HEK293 (cell line): ENCODE results near the gene ASB10.

Experiments used
- GLIS1 ChIP-seq: fragments of 450-650 bp; formaldehyde crosslinking; IDR thresholded peaks from 2 replicates; pipeline ENCODE4 v1.5.1; 2016; ENCODE audit warnings: missing biosample characterization, missing genetic modification characterization
- SP2 ChIP-seq: fragments of 450-650 bp; formaldehyde crosslinking; IDR thresholded peaks from 2 replicates; pipeline ENCODE4 v1.5.1; 2016; ENCODE audit warnings: missing biosample characterization, missing genetic modification characterization
- YY1 ChIP-seq: fragments of 450-650 bp; formaldehyde crosslinking; IDR thresholded peaks from 2 replicates; pipeline ENCODE4 v1.5.1; 2018; ENCODE audit warnings: missing biosample characterization, missing genetic modification characterization
- ZNF2 ChIP-seq: fragments of 450-650 bp; formaldehyde crosslinking; IDR thresholded peaks from 2 replicates; pipeline ENCODE4 v1.5.1; 2016; ENCODE audit warnings: missing biosample characterization, missing genetic modification characterization
- ZNF248 ChIP-seq: fragments of 450-650 bp; formaldehyde crosslinking; IDR thresholded peaks from 2 replicates; pipeline ENCODE4 v1.5.1; 2017; ENCODE audit warnings: missing biosample characterization, missing genetic modification characterization
- ZNF311 ChIP-seq: fragments of 450-650 bp; formaldehyde crosslinking; IDR thresholded peaks from 2 replicates; pipeline ENCODE4 v1.5.1; 2017; ENCODE audit warnings: missing biosample characterization, missing genetic modification characterization, borderline replicate concordance
- ZNF76 ChIP-seq: fragments of 450-650 bp; formaldehyde crosslinking; IDR thresholded peaks from 2 replicates; pipeline ENCODE4; 2016; ENCODE audit warnings: low read depth, missing biosample characterization, missing genetic modification characterization, borderline replicate concordance
- ZSCAN23 ChIP-seq: fragments of 450-650 bp; formaldehyde crosslinking; IDR thresholded peaks from 2 replicates; pipeline ENCODE4 v1.5.1; 2016; ENCODE audit warnings: missing biosample characterization, missing genetic modification characterization
- ZXDB ChIP-seq: fragments of 450-650 bp; formaldehyde crosslinking; IDR thresholded peaks from 2 replicates; pipeline ENCODE4 v1.5.1; 2016; ENCODE audit warnings: missing biosample characterization, missing genetic modification characterization
- TF ChIP-seq, protein P1 (sequence below): fragments of 450-650 bp; formaldehyde crosslinking; IDR thresholded peaks from 2 replicates; pipeline ENCODE4 v1.5.1; 2017; ENCODE audit warnings: missing biosample characterization, missing genetic modification characterization
- TF ChIP-seq, protein P2 (sequence below): sonication (generic); formaldehyde crosslinking; IDR thresholded peaks from 2 replicates; pipeline ENCODE4 v1.8.1; 2022; ENCODE audit warnings: mild to moderate bottlenecking, moderate library complexity, missing genetic modification reagents
- TF ChIP-seq, protein P3 (sequence below): fragments of 450-650 bp; formaldehyde crosslinking; IDR thresholded peaks from 2 replicates; pipeline ENCODE4 v1.5.1; 2017; ENCODE audit warnings: missing biosample characterization, missing genetic modification characterization
- TF ChIP-seq, protein P4 (sequence below): fragments of 450-650 bp; formaldehyde crosslinking; IDR thresholded peaks from 2 replicates; pipeline ENCODE4 v1.5.1; 2016; ENCODE audit warnings: missing biosample characterization, missing genetic modification characterization
- TF ChIP-seq, protein P5 (sequence below): fragments of 450-650 bp; formaldehyde crosslinking; conservative IDR thresholded peaks from 2 replicates; pipeline ENCODE4 v1.5.1; 2016; ENCODE audit warnings: low read depth, missing biosample characterization, missing genetic modification characterization
- TF ChIP-seq, protein P6 (sequence below): fragments of 450-650 bp; formaldehyde crosslinking; IDR thresholded peaks from 2 replicates; pipeline ENCODE4 v1.5.1; 2016; ENCODE audit warnings: missing biosample characterization, missing genetic modification characterization, borderline replicate concordance
- TF ChIP-seq, protein P7 (sequence below): fragments of 450-650 bp; formaldehyde crosslinking; optimal IDR thresholded peaks from 2 replicates; pipeline ENCODE3; 2016; ENCODE audit warnings: missing biosample characterization, mild to moderate bottlenecking, missing genetic modification characterization
- TF ChIP-seq, protein P8 (sequence below): IDR thresholded peaks from 2 replicates; pipeline ENCODE4 v1.6.1; 2011; ENCODE audit warnings: mild to moderate bottlenecking, low read depth, low read length, borderline replicate concordance

Gene ASB10

DNA sequence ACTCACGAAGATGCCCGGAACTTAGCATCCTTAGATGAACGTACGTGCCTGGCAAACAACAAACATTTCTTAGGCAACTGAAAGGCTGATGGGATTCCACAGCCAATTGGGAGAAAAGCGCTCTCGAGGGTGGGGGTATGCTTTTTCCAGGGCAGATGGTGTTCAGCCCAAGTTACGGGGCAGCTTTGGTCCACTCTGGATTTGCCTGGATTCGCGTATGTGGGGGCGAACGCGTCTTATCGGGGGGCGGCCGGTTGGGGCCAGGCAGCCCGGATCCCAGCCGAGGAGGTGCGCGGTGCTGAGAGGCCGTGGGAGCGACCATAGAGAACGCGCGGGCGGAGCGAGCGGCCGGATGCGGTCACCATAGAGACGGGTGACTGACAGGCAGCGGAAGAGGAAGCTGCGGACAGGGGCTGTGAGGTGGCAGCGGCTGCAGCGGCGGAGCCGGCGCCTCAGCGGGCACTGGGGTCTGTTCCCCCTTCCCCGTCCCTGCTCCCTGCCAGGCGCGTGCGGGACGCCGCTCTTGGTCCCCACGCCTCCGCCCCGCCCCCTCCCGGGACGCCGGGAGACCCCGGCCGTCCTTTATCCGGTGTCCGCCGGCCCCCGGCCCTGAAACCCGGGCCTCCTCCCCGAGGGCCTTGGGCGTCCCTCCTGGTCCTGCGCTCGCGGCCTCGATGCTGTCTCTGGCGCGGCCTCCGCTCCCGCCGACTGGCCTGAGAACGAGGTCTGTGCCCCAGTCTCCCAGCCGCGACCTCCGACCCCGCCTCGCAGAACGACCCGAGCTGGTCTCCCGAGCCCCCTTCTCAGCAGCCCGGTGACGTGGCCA is 45.3 kb upstream of the ASB10 start, which contains the start of gene CHPF2 (continued):
- TF ChIP-seq, protein P1, sequence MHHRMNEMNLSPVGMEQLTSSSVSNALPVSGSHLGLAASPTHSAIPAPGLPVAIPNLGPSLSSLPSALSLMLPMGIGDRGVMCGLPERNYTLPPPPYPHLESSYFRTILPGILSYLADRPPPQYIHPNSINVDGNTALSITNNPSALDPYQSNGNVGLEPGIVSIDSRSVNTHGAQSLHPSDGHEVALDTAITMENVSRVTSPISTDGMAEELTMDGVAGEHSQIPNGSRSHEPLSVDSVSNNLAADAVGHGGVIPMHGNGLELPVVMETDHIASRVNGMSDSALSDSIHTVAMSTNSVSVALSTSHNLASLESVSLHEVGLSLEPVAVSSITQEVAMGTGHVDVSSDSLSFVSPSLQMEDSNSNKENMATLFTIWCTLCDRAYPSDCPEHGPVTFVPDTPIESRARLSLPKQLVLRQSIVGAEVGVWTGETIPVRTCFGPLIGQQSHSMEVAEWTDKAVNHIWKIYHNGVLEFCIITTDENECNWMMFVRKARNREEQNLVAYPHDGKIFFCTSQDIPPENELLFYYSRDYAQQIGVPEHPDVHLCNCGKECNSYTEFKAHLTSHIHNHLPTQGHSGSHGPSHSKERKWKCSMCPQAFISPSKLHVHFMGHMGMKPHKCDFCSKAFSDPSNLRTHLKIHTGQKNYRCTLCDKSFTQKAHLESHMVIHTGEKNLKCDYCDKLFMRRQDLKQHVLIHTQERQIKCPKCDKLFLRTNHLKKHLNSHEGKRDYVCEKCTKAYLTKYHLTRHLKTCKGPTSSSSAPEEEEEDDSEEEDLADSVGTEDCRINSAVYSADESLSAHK (tag by site-specific recombination), result no peak
- TF ChIP-seq ZXDB (tag by site-specific recombination), result peak; percentile 73
- no peak for TF ChIP-seq ZNF311 (tag by site-specific recombination)
- no peak for TF ChIP-seq YY1 (tag by site-specific recombination)
- TF ChIP-seq, protein P2, sequence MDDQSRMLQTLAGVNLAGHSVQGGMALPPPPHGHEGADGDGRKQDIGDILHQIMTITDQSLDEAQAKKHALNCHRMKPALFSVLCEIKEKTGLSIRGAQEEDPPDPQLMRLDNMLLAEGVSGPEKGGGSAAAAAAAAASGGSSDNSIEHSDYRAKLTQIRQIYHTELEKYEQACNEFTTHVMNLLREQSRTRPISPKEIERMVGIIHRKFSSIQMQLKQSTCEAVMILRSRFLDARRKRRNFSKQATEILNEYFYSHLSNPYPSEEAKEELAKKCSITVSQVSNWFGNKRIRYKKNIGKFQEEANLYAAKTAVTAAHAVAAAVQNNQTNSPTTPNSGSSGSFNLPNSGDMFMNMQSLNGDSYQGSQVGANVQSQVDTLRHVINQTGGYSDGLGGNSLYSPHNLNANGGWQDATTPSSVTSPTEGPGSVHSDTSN (CRISPR knock-in tag), result peak; percentile 98
- TF ChIP-seq ZNF248 (tag by site-specific recombination), result no peak
- TF ChIP-seq, protein P3, sequence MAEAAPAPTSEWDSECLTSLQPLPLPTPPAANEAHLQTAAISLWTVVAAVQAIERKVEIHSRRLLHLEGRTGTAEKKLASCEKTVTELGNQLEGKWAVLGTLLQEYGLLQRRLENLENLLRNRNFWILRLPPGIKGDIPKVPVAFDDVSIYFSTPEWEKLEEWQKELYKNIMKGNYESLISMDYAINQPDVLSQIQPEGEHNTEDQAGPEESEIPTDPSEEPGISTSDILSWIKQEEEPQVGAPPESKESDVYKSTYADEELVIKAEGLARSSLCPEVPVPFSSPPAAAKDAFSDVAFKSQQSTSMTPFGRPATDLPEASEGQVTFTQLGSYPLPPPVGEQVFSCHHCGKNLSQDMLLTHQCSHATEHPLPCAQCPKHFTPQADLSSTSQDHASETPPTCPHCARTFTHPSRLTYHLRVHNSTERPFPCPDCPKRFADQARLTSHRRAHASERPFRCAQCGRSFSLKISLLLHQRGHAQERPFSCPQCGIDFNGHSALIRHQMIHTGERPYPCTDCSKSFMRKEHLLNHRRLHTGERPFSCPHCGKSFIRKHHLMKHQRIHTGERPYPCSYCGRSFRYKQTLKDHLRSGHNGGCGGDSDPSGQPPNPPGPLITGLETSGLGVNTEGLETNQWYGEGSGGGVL (tag by site-specific recombination), result 0 out of 2 replicates have a peak, but pooled peaks have one; percentile 5
- TF ChIP-seq, protein P4, sequence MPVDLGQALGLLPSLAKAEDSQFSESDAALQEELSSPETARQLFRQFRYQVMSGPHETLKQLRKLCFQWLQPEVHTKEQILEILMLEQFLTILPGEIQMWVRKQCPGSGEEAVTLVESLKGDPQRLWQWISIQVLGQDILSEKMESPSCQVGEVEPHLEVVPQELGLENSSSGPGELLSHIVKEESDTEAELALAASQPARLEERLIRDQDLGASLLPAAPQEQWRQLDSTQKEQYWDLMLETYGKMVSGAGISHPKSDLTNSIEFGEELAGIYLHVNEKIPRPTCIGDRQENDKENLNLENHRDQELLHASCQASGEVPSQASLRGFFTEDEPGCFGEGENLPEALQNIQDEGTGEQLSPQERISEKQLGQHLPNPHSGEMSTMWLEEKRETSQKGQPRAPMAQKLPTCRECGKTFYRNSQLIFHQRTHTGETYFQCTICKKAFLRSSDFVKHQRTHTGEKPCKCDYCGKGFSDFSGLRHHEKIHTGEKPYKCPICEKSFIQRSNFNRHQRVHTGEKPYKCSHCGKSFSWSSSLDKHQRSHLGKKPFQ, result no peak
- TF ChIP-seq, protein P5, sequence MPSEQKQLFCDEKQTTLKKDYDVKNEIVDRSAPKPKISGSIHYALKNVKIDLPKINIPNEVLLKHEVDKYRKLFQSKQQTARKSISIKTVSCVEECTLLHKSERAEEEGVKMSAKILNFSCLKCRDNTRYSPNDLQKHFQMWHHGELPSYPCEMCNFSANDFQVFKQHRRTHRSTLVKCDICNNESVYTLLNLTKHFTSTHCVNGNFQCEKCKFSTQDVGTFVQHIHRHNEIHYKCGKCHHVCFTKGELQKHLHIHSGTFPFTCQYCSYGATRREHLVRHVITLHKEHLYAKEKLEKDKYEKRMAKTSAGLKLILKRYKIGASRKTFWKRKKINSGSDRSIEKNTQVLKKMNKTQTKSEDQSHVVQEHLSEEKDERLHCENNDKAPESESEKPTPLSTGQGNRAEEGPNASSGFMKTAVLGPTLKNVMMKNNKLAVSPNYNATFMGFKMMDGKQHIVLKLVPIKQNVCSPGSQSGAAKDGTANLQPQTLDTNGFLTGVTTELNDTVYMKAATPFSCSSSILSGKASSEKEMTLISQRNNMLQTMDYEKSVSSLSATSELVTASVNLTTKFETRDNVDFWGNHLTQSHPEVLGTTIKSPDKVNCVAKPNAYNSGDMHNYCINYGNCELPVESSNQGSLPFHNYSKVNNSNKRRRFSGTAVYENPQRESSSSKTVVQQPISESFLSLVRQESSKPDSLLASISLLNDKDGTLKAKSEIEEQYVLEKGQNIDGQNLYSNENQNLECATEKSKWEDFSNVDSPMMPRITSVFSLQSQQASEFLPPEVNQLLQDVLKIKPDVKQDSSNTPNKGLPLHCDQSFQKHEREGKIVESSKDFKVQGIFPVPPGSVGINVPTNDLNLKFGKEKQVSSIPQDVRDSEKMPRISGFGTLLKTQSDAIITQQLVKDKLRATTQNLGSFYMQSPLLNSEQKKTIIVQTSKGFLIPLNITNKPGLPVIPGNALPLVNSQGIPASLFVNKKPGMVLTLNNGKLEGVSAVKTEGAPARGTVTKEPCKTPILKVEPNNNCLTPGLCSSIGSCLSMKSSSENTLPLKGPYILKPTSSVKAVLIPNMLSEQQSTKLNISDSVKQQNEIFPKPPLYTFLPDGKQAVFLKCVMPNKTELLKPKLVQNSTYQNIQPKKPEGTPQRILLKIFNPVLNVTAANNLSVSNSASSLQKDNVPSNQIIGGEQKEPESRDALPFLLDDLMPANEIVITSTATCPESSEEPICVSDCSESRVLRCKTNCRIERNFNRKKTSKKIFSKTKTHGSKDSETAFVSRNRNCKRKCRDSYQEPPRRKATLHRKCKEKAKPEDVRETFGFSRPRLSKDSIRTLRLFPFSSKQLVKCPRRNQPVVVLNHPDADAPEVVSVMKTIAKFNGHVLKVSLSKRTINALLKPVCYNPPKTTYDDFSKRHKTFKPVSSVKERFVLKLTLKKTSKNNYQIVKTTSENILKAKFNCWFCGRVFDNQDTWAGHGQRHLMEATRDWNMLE (tag by site-specific recombination), result peak; percentile 53
- TF ChIP-seq, protein P6, sequence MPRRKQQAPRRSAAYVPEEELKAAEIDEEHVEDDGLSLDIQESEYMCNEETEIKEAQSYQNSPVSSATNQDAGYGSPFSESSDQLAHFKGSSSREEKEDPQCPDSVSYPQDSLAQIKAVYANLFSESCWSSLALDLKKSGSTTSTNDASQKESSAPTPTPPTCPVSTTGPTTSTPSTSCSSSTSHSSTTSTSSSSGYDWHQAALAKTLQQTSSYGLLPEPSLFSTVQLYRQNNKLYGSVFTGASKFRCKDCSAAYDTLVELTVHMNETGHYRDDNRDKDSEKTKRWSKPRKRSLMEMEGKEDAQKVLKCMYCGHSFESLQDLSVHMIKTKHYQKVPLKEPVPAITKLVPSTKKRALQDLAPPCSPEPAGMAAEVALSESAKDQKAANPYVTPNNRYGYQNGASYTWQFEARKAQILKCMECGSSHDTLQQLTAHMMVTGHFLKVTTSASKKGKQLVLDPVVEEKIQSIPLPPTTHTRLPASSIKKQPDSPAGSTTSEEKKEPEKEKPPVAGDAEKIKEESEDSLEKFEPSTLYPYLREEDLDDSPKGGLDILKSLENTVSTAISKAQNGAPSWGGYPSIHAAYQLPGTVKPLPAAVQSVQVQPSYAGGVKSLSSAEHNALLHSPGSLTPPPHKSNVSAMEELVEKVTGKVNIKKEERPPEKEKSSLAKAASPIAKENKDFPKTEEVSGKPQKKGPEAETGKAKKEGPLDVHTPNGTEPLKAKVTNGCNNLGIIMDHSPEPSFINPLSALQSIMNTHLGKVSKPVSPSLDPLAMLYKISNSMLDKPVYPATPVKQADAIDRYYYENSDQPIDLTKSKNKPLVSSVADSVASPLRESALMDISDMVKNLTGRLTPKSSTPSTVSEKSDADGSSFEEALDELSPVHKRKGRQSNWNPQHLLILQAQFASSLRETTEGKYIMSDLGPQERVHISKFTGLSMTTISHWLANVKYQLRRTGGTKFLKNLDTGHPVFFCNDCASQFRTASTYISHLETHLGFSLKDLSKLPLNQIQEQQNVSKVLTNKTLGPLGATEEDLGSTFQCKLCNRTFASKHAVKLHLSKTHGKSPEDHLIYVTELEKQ (tag by site-specific recombination), result 0 out of 2 replicates have a peak, but pooled peaks have one; percentile 30
- TF ChIP-seq ZNF76, result peak; percentile 84
- TF ChIP-seq, protein P7, sequence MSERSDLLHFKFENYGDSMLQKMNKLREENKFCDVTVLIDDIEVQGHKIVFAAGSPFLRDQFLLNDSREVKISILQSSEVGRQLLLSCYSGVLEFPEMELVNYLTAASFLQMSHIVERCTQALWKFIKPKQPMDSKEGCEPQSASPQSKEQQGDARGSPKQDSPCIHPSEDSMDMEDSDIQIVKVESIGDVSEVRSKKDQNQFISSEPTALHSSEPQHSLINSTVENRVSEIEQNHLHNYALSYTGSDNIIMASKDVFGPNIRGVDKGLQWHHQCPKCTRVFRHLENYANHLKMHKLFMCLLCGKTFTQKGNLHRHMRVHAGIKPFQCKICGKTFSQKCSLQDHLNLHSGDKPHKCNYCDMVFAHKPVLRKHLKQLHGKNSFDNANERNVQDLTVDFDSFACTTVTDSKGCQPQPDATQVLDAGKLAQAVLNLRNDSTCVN (tag by site-specific recombination), result peak; percentile 81
- TF ChIP-seq, protein P8, sequence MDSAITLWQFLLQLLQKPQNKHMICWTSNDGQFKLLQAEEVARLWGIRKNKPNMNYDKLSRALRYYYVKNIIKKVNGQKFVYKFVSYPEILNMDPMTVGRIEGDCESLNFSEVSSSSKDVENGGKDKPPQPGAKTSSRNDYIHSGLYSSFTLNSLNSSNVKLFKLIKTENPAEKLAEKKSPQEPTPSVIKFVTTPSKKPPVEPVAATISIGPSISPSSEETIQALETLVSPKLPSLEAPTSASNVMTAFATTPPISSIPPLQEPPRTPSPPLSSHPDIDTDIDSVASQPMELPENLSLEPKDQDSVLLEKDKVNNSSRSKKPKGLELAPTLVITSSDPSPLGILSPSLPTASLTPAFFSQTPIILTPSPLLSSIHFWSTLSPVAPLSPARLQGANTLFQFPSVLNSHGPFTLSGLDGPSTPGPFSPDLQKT, result no peak; the same call in 1 of the 2 replicates
- no peak for TF ChIP-seq ZSCAN23 (tag by site-specific recombination)
- TF ChIP-seq SP2 (tag by site-specific recombination), result peak; percentile 85
- peak; percentile 21; the same call in 1 of the 2 replicates for TF ChIP-seq GLIS1 (tag by site-specific recombination)
- TF ChIP-seq ZNF2 (tag by site-specific recombination), result peak; percentile 50; the same call in 1 of the 2 replicates
